Kidney (tissue), 14 donors: Measurements from ENCODE around the gene SEMA4C. TPM values are rescaled to one million over a fixed set of nuclear protein-coding genes. Genes with fewer than 3 reads are reported as not detected.

Experiments
- DNase-seq, 5 donors: peaks; one replicate each; pipeline ENCODE4 v3.0.0-alpha.2; 2013 to 2020
- FAIRE-seq: peaks from 2 replicates; lab custom pipeline; 2012; peaks lifted over from hg19 to GRCh38; lab: Jason Lieb, UNC
- H3K27ac ChIP-seq, 2 donors: one replicate each; pipeline ENCODE4 v1.7.0; 2013; ENCODE audit warnings: low read depth in 2 of 2, low read length in 2 of 2, inconsistent platforms in 1 of 2
- H3K27me3 ChIP-seq: one replicate; pipeline ENCODE4 v1.7.1; 2013; ENCODE audit warnings: low read length, inconsistent platforms; ENCODE audit not compliant: control insufficient read depth, insufficient read depth
- H3K36me3 ChIP-seq, 3 donors: one replicate each; pipeline versions ENCODE4 v1.7.0 to v1.7.1; 2013; ENCODE audit warnings: low read length in 3 of 3, control low read depth in 1 of 3, inconsistent platforms in 1 of 3; ENCODE audit not compliant: insufficient read depth in 3 of 3, control insufficient read depth in 2 of 3
- H3K4me1 ChIP-seq, 3 donors: one replicate each; pipeline versions ENCODE4 v1.7.0 to v1.7.1; 2013; ENCODE audit warnings: low read length in 3 of 3, inconsistent platforms in 1 of 3, low read depth in 1 of 3; ENCODE audit not compliant: control insufficient read depth in 2 of 3, insufficient read depth in 2 of 3
- H3K4me3 ChIP-seq, 3 donors: one replicate each; pipeline versions ENCODE4 v1.7.0 to v1.8.1; 2013; ENCODE audit warnings: low read length in 3 of 3, control low read depth in 1 of 3, inconsistent platforms in 1 of 3
- H3K9ac ChIP-seq, 3 donors: one replicate each; pipeline versions ENCODE4 v1.7.0 to v1.7.1; 2013; ENCODE audit warnings: low read length in 3 of 3, control low read depth in 1 of 3, inconsistent platforms in 1 of 3
- H3K9me3 ChIP-seq, 3 donors: one replicate each; pipeline versions ENCODE4 v1.7.0 to v1.7.1; 2013; ENCODE audit warnings: low read length in 3 of 3, control low read depth in 1 of 3, inconsistent platforms in 1 of 3; ENCODE audit not compliant: control insufficient read depth in 2 of 3, insufficient read depth in 1 of 3
- intact Hi-C: fragments of 100-400 bp; cut with DNase I; formaldehyde crosslinking; loops from one replicate; pipeline ENCODE4 v1.11.1; 2022
- polyA plus RNA-seq: library from polyadenylated mRNA; stranded (reverse); fragments of 350-450 nt; fragmentation: Illumina TruSeq; extraction: RNeasy Lipid Tissue Mini Kit (QIAGEN cat#74804); gene quantifications from one replicate; pipeline ENCODE4 v1.2.3, GENCODE V29; 2014; ENCODE audit warnings: low read depth, low replicate concordance; ENCODE audit not compliant: insufficient read depth
- total RNA-seq: library from RNA; stranded (reverse); fragmentation: NEBNext Ultra II Directional; extraction: Animal tissue kit (Norgen Biotek cat#: 25700); gene quantifications from one replicate; pipeline ENCODE4 v1.2.1, GENCODE V29; 2021
- TF ChIP-seq, protein P1 (sequence below): IDR thresholded peaks from 3 replicates; pipeline ENCODE4 v1.5.1; 2012; ENCODE audit warnings: mild to moderate bottlenecking, moderate library complexity, borderline replicate concordance; ENCODE audit not compliant: insufficient read depth; ENCODE audit errors: extremely low read depth
- donor health status: control.
- donor health status: control.
- donor health status: control.
- donor health status: control.
- donor health status: control.
- donor health status: DM: yes; HTN: yes; CAD: no.
- donor health status: Normal renal cell carcinoma (clear cell type).

SEMA4C gene
- total and polyA plus RNA-seq, 2 donors from 2014 or later: 11.1 to 44.6 TPM

DNA sequence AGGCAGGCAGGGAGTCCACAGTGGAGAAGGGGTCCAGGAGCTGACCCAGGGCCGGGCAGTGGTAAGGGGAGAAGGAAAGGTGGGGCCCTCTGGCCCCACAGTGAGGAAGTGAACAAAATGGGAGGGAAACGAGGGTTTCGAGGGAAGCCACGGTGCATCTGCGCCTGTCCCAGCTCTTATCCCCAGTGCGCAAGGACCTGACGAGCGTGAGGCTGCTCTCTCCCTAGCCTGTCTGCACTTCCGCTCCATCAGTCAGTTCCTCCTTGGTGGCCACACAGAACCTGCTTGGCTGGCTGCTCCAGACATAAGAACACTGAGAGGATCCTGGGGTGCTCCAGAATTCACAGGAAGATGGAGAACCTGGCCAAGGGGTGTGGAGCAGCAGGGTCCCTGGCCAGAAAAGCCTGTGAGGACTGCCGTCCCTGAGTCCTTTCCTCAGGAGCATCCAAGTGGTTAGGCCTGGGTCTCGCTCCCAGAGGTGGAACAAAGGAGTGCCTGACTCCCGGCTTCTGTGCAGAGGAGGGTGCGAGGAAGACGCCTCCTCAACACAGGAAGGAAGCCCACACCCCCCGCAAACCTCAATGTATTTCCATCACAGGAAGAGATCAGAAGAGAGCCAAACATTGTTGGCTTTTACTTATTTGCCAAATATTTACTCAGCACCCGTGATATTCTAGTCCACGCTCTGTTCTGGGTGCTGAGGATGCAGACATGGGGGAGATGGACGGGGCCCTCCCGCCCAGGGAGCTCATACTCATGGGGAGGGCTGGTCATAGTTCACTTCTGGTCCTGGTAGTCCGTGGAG is 43.7 kb upstream of the SEMA4C start:
- DNase-seq (no peak), FAIRE-seq (no peak)
- Histone ChIP-seq H3K9ac (no peak overlapping the region), H3K4me3 (no peak overlapping the region), H3K27ac (peak overlapping the region in 1 of 2 donors; percentile 36), H3K4me1 (peaks cover 0 to 16% (median 0%) of the 10 kb centered on the region in 3 donors), H3K36me3 (no peaks in the 10 kb centered on the region), H3K27me3 (no peaks in the 10 kb centered on the region), H3K9me3 (no peaks in the 10 kb centered on the region)
- TF ChIP-seq, protein P1, sequence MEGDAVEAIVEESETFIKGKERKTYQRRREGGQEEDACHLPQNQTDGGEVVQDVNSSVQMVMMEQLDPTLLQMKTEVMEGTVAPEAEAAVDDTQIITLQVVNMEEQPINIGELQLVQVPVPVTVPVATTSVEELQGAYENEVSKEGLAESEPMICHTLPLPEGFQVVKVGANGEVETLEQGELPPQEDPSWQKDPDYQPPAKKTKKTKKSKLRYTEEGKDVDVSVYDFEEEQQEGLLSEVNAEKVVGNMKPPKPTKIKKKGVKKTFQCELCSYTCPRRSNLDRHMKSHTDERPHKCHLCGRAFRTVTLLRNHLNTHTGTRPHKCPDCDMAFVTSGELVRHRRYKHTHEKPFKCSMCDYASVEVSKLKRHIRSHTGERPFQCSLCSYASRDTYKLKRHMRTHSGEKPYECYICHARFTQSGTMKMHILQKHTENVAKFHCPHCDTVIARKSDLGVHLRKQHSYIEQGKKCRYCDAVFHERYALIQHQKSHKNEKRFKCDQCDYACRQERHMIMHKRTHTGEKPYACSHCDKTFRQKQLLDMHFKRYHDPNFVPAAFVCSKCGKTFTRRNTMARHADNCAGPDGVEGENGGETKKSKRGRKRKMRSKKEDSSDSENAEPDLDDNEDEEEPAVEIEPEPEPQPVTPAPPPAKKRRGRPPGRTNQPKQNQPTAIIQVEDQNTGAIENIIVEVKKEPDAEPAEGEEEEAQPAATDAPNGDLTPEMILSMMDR: no peak
- intact Hi-C loops: no loop called here

DNA sequence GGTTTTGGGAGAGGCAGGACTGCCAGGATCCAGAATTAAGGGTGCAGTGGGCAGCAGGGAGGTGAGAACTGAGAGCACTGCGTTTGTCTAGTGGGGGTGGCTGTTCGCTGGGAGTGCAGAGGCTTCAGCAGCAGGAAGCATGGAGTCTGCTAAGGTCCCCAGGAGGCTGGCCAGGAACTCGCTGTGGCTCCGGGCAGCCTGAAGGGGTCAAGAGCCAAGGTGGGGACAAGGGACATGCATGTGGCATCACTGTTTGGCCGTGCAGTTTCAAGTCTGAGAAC is 43.2 kb upstream of the SEMA4C start:
- no peaks in the 10 kb centered on the region for H3K36me3 ChIP-seq

DNA sequence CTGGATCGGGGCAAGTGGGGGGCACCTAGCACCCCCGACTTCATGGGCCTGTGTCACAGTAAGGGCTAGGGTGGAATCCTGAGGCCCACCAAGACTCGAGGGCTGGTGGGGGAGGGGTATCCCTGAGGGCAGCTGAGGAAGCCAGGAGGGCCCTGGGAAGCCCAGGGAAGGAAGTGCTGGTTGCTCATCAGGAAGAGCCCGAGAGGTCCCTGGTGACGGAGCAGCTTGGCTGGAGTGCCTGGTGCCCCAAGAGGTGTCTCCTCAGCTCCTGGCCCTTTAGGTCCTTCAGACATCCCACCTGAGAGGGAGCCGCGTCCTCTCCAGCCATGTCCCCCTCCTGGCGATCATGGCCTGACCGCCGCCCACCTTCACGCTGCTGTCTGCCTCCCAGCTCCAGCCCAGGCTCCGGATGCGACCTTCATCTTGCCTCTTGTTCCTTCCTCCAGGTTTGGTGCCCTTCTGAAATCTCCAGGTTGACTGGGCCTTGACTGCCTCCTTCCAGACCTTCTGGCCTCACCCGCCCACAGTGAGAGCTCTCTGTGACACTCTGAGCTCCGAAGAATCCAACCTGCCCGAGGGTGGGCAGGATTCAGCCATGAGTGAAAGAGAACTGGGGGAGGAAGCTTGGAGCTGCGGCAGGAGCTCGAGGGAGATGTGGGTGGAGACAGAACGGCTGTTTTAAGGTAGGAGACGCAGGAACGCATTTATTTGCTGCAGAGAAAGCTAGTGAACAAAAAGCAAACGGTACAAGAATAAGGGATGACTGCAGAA is 42.7 kb upstream of the SEMA4C start:
- intact Hi-C loops: no loop called here
- TF ChIP-seq, protein P1: no peak
- Histone ChIP-seq H3K27ac (no peak overlapping the region), H3K9ac (no peak overlapping the region), H3K4me1 (peaks cover 0 to 22% (median 2%) of the 10 kb centered on the region in 3 donors), H3K4me3 (peak overlapping the region in 1 of 3 donors; percentile 11), H3K36me3 (no peaks in the 10 kb centered on the region), H3K9me3 (no peaks in the 10 kb centered on the region), H3K27me3 (no peaks in the 10 kb centered on the region)
- DNase-seq (peak in 3 of 5 donors; percentile 62 to 82 (median 79)), FAIRE-seq (no peak)

More for the DNA sequence above, 43.2 kb upstream of the SEMA4C start:
- TF ChIP-seq, protein P1: no peak
- no peak overlapping the region for H3K9ac ChIP-seq
- H3K27me3 ChIP-seq: no peaks in the 10 kb centered on the region
- DNase-seq (no peak), FAIRE-seq (no peak)
- intact Hi-C loops: no loop called here
- H3K27ac ChIP-seq: no peak overlapping the region
- H3K4me3 ChIP-seq: peak overlapping the region in 1 of 3 donors; percentile 11
- H3K4me1 ChIP-seq: peaks cover 0 to 17% (median 0%) of the 10 kb centered on the region in 3 donors
- H3K9me3 ChIP-seq: no peaks in the 10 kb centered on the region
